ENCODE data around the gene GALNTL6.

DNA sequence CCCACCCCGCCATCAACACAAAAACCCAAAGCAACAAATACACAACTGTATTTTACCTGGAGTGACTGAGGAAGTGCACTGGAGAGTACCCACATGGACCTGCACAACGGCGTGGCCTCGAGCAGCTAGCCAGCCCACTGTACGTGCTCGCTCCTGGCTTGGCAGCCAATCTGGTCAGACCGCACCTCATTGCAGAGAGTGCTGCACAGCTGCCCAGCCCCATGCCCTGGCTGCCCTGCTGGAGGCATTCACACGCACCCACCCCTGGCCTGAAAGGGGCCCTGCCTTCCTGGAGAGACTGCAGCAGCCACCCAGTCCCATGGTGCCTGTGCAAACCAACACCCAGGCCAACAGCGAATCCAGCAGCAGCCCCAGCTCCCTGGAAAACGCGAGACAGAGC is 116.3 kb downstream of the GALNTL6 start:
- TF ChIP-seq, protein P1, sequence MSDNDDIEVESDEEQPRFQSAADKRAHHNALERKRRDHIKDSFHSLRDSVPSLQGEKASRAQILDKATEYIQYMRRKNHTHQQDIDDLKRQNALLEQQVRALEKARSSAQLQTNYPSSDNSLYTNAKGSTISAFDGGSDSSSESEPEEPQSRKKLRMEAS (IDR thresholded peaks at IDR 0.05) = no peak
- TF ChIP-seq, protein P2, sequence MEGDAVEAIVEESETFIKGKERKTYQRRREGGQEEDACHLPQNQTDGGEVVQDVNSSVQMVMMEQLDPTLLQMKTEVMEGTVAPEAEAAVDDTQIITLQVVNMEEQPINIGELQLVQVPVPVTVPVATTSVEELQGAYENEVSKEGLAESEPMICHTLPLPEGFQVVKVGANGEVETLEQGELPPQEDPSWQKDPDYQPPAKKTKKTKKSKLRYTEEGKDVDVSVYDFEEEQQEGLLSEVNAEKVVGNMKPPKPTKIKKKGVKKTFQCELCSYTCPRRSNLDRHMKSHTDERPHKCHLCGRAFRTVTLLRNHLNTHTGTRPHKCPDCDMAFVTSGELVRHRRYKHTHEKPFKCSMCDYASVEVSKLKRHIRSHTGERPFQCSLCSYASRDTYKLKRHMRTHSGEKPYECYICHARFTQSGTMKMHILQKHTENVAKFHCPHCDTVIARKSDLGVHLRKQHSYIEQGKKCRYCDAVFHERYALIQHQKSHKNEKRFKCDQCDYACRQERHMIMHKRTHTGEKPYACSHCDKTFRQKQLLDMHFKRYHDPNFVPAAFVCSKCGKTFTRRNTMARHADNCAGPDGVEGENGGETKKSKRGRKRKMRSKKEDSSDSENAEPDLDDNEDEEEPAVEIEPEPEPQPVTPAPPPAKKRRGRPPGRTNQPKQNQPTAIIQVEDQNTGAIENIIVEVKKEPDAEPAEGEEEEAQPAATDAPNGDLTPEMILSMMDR (IDR thresholded peaks at IDR 0.05 in 2 of 3, conservative IDR thresholded peaks at IDR 0.05 in 1 of 3; ENCODE audit: borderline replicate concordance in 1 of 3, insufficient read depth in 1 of 3, low read depth in 2 of 3, low read length in 2 of 3) = no peak
- no peak for TF ChIP-seq POLR2AphosphoS5 (IDR thresholded peaks at IDR 0.05; ENCODE audit: low read depth, low read length)
- no peak for TF ChIP-seq JUND (IDR thresholded peaks at IDR 0.05)
- no peak for TF ChIP-seq POLR2A (IDR thresholded peaks at IDR 0.05; ENCODE audit: borderline replicate concordance, extremely low read depth, insufficient read depth, insufficient read length)
- no peak for TF ChIP-seq EZH2 (IDR thresholded peaks at IDR 0.05)
- no peak for TF ChIP-seq EZH2phosphoT487 (IDR thresholded peaks at IDR 0.05; ENCODE audit: borderline replicate concordance)
